Activated CD8-positive, alpha-beta memory T cell treated with anti-CD3 and anti-CD28 coated beads, Interleukin-2, amount 50 U/mL, for 24 hours (primary cell): ENCODE measurements around the gene GABRA4.

Experiments used
- DNase-seq: peaks from one replicate; pipeline ENCODE4 v3.0.0-alpha.2; 2020; ENCODE audit errors: extremely low read depth

The GABRA4 gene

DNA sequence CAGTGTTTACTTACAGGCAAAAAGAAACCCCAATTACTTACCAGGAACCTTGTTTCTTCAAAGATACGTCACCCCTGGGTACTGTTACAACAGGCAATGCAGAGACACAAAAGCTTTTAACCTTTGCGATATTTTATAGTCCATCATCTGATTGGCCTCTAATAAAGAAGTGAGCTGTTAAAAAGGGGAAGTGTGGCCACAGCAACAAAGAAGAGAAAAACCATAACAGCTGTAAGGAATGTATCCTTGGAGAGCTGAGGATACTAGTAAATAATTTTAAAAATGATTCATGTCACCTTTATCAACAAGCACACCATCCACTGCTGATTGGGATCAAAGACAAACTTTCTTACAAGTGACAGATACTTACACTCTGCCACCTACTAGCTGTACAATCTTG lies 14.1 kb downstream of the GABRA4 start:
- no peak for DNase-seq

DNA sequence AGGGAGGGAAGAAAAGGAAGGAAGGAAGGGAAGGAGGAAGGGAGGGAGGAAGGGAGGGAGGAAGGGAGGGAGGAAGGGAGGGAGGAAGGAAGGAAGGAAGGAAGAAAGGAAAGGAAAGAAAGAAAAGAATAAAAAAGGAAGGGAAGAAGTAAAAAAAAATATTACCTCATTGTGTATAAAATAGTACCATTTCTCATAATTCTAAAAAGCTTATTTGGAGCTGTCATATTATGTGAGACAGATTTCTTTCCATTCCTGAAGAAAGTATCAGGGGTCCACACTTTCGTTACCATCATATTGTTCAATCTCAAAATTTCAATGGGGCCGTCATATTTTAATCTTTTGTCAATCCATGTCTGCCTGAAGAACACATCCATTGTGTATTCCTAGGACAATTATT lies 16.1 kb downstream of the GABRA4 start:
- no peak for DNase-seq

DNA sequence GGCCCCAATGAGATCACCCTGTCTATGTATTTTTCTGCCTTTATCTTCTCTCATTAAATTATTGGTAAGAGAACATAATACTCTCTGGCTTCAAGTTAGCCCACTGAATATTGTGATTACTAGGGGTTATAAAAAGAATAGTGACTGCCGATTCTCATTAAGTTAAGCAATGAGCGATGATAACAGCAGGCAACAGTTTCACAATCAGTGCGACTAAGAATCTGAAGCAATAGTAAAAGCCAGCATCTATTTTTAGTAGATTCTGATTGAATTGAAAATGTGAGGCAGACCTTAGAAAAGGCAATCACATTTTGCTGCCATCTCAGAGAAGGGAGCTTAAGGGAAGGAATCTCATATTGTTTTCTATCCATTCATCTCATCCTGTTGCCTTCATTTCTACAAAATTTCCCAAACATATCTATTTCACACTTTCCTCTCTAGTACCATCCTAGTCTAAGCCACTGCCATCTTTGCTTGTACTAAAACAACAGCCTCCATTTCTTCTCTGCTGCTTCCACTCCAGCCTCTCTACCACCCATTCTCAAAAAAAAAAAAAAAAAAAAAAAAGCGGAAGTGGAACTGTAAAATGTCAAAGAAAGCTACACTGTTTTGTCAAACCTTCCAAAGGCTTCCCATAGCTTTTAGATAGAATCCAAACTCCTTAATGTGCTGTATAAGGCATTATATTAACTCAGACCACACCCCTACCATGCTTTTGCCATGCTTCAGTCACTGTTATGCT lies 17.4 kb downstream of the GABRA4 start:
- no peak for DNase-seq

DNA sequence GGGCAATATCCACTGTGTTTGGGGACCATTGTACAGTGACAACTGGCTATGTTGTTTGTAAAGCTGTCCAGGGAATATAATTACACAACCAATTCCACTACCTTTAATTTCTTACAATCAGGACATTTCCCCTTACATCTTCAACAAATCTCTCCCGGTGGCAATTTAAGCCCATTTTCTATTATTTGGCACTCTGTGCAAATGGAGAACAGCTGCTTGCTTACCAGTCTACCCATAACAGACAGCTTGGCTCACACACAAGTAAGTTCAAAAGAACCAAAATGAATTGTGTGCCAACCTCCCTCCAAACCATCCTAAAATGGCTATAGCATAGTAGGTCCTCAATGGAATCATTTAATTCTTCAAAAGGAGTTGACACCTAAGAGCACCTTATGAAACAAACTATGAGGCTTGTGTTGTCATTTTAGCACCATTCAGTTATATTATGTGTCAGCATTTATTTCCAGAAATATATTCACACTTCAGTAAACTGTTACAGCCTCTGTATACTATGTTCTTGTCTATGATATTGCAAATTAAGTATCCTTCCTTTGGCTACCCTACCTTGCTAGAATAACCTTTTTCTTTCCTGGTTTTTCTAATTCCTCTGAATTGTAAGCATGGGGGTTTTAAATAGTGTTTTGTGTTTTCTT lies 18.4 kb downstream of the GABRA4 start:
- DNase-seq: no peak

DNA sequence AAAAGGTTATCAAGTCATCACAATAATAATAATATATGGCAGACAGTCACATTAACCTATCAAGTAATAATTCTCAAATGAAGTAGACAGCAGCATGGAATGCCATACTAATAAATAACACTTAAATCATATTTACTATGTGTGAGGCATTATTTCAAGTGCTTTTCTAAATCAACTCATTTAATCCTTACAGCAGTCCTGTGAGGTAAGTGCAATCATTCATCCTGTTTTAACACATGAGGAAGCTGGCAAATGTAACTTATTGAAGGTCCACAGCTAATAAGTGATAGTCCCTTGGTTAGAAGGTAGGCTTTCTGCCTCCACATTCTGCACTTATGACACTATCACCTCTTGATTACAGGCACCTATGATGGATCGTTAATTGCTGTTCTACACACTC lies 24.5 kb downstream of the GABRA4 start:
- DNase-seq: no peak

DNA sequence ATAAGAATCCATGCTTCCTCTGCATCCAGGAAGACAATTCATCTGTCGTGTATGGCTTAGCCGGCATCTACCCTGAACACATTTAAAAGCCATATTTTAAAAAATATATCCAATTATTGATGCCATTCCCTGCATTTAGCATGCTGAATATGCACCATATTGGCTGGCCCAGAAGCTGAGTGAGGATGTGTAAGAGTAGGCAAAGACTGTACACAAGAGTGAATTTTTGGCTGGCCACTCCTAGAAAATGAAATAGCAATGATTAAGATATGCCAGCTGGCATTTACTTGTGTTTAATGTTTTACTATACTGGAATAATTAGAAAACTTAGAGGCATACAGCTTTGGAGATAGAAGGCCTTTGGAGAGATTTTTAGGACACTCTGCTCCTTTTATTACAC lies 25.8 kb downstream of the GABRA4 start:
- DNase-seq: no peak

DNA sequence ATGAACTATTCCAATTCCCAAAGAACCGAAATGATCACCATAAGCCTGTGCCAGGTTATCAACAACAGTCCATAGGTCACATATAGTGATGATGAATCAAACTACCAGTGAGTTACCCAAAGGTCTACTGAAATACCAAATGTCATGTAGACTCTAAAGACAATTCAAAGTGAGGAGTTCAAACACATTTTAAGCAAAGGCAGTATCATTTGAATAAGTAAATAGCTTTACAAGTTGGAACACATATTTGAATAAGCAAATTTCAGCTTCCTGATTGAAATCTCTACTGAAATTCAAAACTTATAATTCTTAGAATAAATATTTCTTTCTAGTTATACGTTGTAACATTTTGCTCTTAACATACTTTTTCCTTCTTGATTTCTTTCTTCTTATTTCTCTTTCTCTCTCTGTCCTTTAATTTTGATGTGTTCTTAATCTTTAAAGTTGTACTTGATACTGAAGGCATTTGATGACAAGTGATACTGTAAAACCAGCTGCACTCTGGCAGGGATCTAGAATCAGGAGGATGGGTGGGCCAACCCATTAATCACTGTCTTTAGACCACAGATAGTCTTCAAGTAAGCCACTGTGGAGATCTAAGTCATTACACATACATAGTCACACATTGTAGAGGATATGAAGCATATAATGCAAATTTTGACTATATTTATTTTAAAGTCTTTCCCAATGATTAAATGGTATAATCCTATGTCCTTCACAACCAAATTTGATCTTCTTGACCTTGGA lies 34.5 kb downstream of the GABRA4 start:
- DNase-seq: no peak

DNA sequence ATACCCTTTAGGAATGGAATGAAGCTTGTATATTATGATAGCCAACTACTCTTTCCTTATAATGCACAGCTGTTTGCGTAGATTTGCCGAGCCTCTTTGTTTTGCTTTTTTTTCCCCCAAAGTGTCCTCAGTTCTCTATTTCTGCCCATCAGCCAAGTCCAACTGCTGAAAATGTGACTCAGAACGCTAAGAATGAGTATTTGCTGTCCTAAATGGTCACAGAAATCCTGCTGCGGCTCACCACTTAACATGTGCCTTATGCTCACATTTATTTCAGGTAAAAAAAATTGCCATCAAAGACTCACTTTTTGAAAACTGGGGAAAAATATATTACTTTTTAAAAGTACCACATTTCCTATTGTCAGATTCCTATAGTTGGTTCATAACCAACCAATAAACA lies 36.9 kb downstream of the GABRA4 start:
- no peak for DNase-seq

DNA sequence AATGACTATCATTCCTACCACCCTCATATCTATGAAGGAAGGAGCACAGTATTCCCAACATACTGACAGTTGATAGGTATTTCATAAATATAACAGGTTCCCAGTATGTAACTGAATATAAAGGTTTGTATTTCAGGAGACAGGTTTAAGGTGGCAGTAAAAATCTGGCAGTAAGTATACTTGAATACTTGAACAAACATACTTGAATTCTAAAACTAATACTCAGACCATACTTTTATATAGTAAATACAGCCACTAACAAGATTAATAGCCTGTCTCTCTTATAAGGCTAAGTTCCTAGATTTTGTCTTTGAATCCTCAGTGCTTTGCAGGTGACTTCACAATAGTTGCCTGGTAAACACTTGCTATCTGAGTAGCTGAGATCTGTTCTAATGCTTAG lies 37.8 kb downstream of the GABRA4 start:
- DNase-seq: no peak

DNA sequence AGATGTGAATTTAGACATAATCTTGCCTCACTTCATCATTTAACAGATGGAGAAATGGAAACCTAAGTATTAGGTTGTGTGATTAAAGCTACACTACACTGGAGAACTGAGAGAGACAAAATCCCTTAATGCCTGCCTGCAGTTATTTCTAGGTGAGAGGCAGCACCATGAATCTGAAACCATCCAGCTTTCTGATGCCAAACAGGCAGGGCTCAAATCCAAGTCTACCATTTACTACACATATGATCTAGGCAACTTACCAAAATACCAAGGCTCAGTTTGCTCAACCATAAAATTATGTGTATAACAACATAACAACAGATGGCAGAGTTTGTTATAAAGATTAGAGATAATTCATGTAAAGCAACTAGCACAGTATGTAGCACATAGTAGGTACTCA lies 38.7 kb downstream of the GABRA4 start:
- no peak for DNase-seq

DNA sequence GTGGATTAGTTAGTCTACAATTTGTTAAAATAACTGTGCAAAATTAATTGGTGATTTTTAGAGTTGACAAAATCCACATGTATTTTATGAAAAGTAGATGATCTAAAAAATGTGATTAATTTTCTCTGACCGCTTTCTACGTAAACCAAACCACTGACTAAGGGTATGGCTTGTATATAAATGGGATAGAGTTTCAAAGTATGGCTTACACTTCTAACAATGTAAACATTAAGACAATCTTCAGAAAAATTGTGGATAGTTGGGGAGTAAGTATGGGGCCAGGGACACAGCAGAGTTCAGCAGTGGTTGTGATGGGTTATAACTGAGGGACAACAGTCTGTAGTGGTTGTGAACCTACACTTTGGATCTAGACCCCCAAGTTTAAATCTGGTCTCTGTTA lies 39.8 kb downstream of the GABRA4 start:
- DNase-seq: no peak

DNA sequence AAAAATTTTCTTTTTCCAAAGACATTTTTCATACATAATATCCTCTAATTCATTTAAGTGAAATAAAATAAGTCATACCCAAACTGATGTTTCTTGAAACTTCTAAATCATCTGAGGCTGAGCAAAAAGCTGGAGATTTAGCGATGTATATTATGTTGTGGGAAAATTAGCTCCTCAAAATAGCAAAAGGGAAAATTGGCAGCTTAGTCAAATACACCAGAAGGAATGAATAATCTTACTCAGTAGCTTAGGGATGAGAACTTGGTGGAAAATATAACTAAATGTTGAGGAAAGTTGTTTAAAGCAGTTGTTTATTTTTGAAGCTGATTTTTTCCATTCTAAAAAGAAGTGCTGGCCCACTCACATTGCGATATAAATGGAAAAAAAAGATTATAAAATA lies 40.9 kb downstream of the GABRA4 start:
- no peak for DNase-seq

DNA sequence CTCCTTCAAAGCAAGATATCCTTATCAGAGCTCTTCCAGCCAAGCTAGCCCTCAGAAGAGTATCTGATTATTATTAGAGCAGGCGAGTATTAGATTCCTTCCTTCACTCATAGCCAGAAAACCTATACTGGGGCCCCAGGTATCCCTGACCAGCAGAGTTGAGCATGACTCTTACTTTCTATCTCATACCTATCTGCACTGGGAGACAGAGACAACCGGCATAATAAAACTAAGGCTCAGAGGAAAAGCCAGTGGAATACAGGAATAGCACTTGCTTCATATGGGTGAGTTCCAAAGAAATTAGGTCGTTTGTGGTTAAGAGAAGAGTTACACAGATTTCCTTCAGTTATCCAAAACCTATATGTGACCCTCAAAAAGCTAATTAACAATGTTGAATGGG lies 42.6 kb downstream of the GABRA4 start:
- no peak for DNase-seq

DNA sequence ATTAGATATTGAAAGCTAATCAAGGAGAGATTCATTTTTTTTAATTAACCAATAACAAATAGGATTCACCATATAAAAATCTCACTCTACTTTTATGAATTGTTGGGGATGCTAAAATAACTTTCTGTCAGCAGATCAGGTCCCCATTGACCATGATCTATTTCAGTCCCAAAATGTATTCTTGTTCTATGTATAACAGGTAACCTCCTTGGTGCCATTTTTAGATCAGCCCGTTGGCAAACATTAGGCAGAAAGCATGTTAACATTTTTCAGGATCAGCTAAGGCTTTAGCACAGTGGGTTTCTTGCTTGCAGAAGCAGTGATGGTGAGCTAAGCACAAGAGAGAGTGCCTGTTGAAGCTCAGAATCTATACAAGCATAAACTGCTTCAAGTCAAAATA lies 43.6 kb downstream of the GABRA4 start:
- no peak for DNase-seq

DNA sequence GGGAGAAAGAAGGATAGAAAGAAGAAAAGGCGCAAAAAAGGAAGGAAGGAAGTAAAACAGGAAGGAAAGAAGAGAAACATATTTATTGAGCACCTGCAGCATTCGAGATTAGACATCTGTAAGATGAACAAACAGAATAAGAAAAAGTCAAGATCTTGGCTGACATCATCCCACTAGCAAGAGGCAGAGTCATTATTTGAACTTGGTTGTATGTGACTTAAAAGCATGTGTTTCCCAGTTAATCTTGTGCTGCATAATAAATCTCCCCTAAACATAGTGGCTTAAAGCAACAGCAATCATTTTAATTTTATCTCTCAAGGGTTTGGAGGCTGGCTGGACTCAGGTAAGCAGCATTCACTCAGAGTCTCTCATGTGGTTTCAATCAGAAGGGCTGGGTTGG lies 45.8 kb downstream of the GABRA4 start:
- no peak for DNase-seq

DNA sequence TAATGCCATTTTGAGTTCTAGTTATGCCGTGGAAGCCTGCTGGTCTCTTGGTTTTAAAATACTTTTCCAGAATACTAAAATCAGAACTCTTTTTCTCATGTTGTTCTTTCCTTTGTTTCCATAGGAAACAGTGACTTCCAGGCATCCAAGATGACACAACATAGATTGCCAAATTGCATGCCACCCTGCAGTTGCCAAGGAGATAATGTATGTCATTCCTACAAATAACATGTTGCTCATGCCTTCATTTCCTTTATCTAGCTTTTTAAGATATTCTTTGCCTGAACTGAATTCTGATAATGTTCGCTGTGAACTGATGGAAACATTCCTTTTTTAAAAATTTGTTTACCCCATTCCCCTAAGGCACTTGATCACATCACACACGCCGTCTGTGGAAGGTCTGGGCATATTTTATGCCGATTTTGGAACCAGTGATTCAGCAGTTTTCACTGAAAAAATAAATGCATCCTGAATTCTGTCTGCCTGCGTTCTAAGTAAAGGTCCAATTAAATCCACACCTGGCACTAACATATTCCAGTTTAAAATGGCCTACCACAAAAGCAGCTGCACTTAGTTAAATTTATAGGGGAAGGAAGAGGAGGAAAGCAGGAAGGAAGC lies 46.4 kb downstream of the GABRA4 start:
- DNase-seq: no peak

DNA sequence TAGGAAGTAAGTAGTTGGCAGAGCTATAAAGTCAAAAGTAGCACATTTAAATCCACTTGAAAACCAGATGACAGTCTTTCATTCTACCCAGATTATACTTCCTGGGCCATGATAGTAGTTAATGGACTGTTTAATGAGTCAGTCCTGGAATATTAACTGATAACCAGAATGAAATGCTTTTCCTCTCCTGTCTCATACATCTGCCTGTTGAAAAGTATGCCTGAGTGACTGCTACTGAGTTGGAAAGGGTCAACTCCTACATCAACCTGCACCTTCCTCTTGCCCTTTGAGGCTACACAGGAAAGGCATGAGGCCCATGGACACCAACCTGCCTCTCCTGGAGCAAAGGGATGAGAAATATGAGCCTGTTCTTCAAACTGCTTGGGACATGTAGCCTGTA lies 48.3 kb downstream of the GABRA4 start:
- DNase-seq: no peak

DNA sequence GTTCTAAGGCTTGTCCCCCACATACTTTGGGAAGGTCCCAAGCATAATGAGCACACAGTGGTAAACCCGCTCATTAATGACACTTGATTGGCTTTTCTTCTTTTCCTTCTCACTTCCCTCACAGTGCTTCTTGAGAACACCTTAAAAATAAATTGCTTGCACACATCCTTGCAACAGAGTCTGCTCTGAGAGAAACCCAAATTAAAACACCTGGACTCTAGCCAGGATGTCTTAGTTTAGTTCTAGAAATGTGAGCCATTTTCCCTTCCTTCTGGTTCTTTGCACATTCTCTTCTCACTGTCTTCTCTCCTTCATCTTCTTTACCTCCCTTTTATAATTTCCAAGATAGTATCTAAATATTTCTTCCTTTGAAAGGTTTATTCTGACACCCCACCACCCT lies 49.0 kb downstream of the GABRA4 start:
- no peak for DNase-seq

DNA sequence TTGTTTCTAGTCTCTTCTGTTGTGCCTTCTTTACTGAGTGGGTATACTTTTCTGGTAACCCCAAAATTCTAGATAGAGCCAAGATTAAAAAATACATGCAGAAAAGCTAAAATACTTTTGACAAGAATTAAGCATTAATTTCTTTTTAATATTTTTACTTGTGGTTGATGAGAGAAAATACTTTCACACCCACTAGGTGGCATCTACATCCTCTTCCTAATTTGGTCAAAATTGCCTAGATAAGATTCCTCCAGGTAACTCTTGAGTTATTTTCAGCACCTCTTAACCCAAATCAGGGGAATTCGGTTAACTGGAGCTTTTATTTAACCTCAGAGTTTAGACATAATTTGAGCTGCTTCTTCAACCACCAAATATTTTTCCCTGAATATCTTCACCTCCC lies 55.9 kb downstream of the GABRA4 start:
- no peak for DNase-seq

DNA sequence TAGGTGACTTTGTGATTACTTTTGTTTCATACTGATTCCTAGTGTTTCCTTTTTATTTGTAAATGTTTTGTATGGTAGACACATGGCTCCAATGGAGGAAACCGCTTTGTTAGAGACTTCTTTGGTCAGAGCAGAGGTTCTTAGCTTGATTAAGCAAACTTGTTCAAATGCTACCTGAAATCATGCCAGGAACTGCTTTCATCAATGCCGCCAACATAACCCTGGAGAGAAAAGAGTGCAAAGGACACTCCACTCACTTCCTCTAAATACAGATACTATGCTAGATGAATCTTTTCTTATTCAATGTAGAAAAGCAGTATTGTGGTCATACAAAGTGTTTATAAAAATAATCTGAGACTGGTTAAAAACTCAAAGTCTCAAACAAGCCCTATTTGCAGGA lies 58.7 kb downstream of the GABRA4 start:
- DNase-seq: no peak

DNA sequence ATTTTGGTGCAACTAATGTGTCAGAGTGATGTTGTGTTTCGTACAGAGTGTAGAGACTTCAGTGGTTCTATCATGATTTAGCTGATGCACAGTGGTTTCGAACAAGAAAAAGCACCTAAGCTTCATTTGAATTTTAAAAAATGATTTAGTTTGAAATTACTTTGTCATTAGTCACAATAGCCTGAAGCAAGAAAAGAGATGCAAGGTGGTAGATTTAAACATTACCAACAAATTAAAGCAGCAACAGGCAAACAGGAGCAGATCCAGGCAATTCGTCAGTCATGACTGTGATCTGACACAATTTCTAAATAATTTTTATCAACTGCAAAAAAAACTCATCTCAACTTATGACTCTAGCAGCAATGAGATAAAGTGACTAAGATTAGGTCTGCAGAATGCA lies 59.7 kb downstream of the GABRA4 start:
- DNase-seq: no peak

DNA sequence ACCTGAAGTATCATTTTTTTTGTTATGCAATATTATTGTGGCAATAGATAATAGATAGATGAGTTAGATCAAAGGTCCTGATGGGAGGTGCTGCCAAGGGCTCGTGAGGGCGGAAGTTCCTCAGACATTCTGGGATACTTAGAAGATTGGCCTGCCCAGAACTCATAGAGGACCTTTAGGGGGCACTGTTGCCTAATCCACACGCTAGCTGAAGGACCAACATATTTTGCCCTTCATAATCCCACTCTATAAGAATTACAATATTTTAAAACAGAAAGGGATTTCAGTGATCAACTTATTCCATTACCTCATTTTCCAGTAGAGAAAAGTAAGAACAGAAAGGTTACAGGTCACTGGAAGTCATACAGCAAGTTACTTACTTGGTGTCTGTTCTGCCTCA lies 61.4 kb downstream of the GABRA4 start:
- no peak for DNase-seq

DNA sequence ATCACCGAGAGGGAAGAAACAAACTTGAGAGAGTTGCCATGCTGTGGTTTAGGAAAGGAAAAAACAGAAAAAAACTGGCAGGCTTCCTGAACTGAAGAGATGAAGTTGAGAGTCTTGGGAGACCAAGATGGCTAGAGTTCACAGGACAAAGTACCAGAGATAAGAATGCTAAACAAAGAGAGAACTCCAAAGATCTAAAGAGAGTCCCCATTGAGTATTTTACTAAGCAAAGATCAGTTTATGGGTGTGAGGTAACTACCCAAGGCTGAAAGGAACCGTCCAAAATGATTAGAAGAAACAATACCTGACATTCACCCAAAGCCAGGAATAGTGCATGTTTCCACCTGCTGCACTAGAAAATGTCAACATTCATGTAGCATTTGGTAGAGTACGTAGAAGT lies 62.5 kb downstream of the GABRA4 start:
- DNase-seq: no peak
